Ovary (tissue), 3 donors: Measurements from ENCODE around the gene LRRC71.

ENCODE experiments used
- EP300 ChIP-seq: sonication (generic); formaldehyde crosslinking; IDR thresholded peaks from one replicate; pipeline ENCODE4 v1.6.1; 2017; ENCODE audit warnings: antibody characterized with exemption
- POLR2A ChIP-seq: fragments of 450-650 bp; IDR thresholded peaks from one replicate; pipeline ENCODE4 v1.6.1; 2017; ENCODE audit warnings: antibody characterized with exemption, mild to moderate bottlenecking, moderate library complexity
- TF ChIP-seq, protein P1 (sequence below), 3 donors: fragments of 450-650 bp in 2 of 3; fragments of 200-600 bp in 1 of 3; IDR thresholded peaks; one replicate each; pipeline versions ENCODE4 v1.5.1 to v1.8.0; 2016 to 2022; ENCODE audit warnings: antibody characterized with exemption in 3 of 3, mild to moderate bottlenecking in 1 of 3
- donor health status: DM: no; HTN: no; CAD: no.

GRCh38 chr1:156884560-156885184 is 35.8 kb upstream of the LRRC71 start:
- TF ChIP-seq POLR2A (no peak), EP300 (no peak)
- TF ChIP-seq, protein P1, sequence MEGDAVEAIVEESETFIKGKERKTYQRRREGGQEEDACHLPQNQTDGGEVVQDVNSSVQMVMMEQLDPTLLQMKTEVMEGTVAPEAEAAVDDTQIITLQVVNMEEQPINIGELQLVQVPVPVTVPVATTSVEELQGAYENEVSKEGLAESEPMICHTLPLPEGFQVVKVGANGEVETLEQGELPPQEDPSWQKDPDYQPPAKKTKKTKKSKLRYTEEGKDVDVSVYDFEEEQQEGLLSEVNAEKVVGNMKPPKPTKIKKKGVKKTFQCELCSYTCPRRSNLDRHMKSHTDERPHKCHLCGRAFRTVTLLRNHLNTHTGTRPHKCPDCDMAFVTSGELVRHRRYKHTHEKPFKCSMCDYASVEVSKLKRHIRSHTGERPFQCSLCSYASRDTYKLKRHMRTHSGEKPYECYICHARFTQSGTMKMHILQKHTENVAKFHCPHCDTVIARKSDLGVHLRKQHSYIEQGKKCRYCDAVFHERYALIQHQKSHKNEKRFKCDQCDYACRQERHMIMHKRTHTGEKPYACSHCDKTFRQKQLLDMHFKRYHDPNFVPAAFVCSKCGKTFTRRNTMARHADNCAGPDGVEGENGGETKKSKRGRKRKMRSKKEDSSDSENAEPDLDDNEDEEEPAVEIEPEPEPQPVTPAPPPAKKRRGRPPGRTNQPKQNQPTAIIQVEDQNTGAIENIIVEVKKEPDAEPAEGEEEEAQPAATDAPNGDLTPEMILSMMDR (IDR thresholded peaks at IDR 0.05): no peak
